GM18505 (cell line): ENCODE measurements around the gene NAPA.

Experiments
- ATAC-seq: cut with Tn5 transposase; IDR thresholded peaks from one replicate; pipeline ENCODE4 v1.9.1; 2021; ENCODE audit not compliant: unreplicated experiment
- POLR2A ChIP-seq: IDR thresholded peaks from 4 replicates; pipeline ENCODE4 v1.6.1; 2011; ENCODE audit warnings: borderline replicate concordance; ENCODE audit not compliant: insufficient read depth, insufficient read length; ENCODE audit errors: extremely low read depth

The NAPA gene

DNA sequence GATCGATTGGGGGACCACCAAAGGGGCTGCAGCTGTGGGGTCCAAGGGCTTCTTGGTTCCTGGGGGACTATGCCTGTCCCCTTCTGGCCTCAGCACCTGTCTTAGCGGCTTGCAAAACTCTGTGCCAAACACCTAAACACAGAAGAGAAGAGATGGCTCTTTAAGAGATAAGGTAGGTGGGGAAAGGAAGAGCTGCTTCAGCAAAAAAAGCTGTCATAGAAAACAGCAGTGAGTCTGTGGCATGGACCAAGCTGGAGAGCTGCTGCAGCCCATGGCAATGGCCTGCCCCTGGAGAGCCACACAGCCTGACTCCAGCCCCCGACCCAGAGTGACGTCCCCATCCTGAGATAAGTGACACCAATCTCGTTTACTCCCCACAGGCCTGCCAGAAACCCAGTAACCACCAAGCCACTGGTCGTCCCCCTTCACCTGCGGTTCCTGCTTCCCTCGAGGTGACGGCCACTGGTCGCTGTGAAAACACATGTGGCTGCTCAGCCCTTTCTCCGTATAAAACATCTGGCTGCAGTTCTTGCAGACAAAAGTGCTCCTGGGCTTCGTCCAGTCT is 25.0 kb upstream of the NAPA start:
- no peak for TF ChIP-seq POLR2A

GRCh38 chr19:47538812-47539211 is 23.9 kb upstream of the NAPA start:
- TF ChIP-seq POLR2A: no peak
- ATAC-seq: no peak

More for the DNA sequence above, 25.0 kb upstream of the NAPA start:
- ATAC-seq: no peak

DNA sequence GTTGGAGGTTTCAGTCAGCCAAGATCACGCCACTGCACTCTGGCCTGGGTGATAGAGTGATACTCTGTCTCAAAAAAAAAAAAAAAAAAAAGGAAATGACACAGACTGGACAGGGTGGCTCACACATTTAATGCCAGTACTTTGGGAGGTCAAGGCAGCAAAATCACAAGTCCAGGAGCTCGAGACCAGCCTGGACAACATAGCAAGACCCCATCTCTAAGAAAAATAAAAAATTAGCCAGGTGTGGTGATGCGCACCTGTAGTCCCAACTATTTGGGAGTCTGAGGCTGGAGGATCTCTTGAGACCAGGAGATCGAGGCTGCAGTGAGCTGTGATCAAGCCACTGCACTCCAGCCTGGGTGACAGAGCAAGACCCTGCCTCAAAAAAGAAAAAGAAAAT is 22.6 kb upstream of the NAPA start:
- ATAC-seq: no peak
- no peak for TF ChIP-seq POLR2A

DNA sequence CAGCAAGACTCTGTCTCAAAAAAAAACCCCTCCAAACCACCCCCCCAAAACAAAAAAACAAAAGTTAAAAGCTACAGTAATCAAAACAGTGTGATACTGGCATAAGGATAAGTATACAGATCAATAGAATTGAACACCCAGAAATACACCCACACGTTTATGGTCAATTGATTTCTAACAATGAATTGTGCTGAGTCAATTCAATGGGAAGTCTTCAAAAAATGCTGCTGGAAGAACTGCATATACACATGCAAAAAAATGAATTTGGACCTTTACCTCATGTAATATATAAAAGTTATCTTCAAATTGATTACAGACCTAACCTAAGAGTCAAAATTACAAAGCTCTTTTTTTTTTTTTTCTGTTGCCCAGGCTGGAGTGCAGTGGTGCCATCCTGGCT is 19.8 kb upstream of the NAPA start:
- TF ChIP-seq POLR2A: no peak
- ATAC-seq: no peak

DNA sequence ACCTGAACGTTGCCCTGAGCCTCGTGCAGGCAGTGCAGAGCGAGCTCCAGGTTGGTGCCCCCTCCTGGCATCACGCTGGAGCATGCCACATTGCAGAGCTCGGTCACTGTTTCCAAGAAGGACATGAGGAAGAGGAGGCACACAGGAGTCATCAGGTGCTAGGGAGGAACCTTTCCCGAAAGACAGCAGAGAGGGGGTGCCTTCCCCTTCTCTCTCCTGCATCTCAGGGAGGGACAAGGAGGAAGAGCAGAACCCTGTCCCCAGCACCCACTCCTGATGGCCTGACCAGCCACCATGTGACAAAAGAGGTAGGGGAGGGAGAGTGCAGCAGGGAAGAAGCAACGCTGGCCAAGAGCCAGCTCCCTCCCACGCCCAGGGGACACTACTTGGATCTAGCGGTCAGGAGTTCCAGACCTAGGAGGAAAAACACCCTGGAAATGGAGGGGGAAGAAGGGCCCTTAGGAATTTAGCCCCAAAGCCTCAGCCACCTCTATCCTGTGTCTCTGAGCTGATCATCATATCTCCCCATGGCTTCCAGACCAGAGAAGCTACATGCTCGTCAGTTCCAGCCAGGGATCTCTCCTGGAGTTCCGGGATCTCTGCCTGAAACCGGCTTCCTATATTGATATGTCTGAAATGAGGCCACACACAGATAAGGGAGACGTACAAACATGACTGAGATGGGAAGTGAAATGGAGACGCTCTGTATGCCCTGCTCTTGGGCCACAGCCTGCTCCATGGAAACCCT is 17.0 kb upstream of the NAPA start:
- TF ChIP-seq POLR2A: no peak
- no peak for ATAC-seq

GRCh38 chr19:47529018-47529742 is 14.3 kb upstream of the NAPA start:
- no peak for ATAC-seq
- TF ChIP-seq POLR2A: no peak

DNA sequence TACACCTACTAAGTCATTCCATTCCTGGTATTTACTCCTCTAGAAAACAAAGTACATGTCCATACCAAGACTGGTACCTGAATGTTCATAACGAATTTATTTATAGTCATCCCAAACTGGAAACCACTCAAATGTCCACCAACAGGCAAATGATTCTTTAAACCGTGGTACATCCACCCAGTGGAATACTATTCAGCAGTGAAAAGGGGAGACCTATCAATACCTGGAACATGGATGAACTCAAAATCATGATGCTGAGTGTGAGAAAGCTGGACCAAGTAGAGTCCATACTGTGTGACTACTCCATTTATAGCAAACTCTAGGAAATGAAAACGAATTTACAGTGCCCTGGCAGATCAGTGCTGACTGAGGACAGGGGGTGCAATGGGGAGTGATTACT is 11.9 kb upstream of the NAPA start:
- no peak for TF ChIP-seq POLR2A
- no peak for ATAC-seq

- ATAC-seq: no peak
- TF ChIP-seq POLR2A: no peak
Measured at GRCh38 chr19:47523473-47523872, 8.6 kb upstream of the NAPA start.

- ATAC-seq: no peak
- TF ChIP-seq POLR2A: no peak
Measured at GRCh38 chr19:47521473-47522180, 6.8 kb upstream of the NAPA start.

DNA sequence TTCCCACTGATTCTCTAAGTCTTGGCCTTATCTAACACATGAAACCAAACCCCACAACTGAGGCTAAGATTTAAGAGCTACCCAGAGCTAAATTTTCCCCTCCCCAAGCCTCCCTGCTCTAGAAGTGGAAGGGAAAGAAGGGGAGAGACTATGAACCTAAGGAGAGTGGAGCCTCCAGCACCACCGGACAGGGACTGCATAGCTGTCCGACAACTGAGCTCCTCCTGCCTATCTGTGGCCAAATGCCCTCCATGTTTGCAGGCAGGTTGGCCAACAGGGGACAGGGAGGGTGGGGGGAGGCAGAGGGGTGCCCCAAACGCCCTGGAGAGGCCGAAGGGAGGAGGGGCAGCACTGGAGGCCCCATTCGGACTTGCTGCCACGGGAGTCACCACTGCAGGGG is 6.0 kb upstream of the NAPA start:
- TF ChIP-seq POLR2A: no peak
- ATAC-seq: no peak

GRCh38 chr19:47520343-47520806 is 5.5 kb upstream of the NAPA start:
- TF ChIP-seq POLR2A: no peak

DNA sequence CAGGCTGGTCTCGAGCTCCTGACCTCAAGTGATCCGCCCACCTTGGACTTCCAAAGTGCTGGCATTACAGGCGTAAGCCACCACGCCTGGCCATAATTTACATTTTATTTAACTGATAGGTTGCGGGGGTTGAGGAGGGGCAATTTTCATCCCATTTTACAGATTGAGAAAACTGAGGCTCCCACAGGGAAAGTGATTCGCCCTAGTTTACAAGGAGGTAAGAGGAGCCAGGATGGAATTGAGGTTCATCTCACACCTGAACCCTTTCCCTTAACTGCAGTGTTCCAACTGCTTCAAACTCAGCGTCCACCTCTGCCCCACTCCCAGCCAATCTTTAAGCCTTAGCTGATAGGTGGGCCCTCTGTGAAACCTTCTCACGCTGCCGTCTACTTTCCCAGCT is 4.0 kb upstream of the NAPA start:
- no peak for TF ChIP-seq POLR2A
- ATAC-seq: no peak

More at GRCh38 chr19:47520343-47520806, 5.5 kb upstream of the NAPA start:
- no peak for ATAC-seq

GRCh38 chr19:47518139-47518538 is 3.3 kb upstream of the NAPA start:
- ATAC-seq: no peak
- TF ChIP-seq POLR2A: no peak

DNA sequence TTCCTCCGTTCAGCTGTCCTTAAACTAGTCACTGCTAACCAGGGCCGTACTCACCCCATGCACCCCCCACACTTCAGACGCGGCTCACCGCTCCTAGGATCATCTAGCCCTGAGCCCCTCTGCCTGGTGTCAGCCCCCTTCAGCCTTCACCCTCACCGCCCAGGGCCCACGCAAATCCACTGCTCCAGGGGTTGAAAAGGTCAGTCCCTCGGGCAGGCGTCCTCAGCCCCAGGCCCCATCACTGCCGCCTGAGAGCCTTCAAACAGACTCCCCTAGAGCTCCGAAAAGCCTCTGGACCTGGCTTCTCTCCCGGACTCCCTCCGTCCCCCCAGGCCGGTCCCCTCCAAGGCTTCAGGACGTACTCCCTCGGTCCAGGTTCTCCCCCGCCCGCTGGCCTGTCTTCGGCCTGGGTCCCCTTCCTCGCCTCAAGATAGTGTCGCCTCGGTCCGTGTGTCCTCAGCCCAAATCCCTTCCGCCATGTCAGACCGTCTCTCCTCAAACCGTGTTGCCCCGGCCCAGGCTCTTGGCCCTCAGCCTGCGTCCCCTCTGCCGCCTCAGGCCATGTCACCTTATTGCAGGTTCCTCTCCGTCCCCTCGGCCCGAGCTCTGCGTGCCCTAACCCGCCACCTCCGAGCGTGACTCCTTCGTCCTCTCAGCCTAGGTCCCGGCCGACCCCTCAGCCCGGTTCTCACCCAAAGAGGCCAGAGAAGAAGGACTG is 553 bp downstream of the NAPA start:
- ATAC-seq: peak; percentile 2

More for the DNA sequence above, 553 bp downstream of the NAPA start:
- no peak for TF ChIP-seq POLR2A
